GM12878 (cell line): Measurements from ENCODE around the gene CAMTA1. TPM values are rescaled to one million over a fixed set of nuclear protein-coding genes. Genes with fewer than 3 reads are reported as not detected.

Experiments
- ATAC-seq: fragments of 200-7000 bp; cut with Tn5 transposase; 3 replicates; pipeline ENCODE4 v1.9.1; 2020; ENCODE audit warnings: mild to moderate bottlenecking, moderate library complexity
- BruUV-seq: library from RNA; stranded (reverse); fragments of 400-500 nt; replicated peaks from 2 replicates; lab custom pipeline; 2021; lab: Mats Ljungman, UMichigan
- CTCF ChIA-PET: fragments of 300-600 bp; sonication (Branson Sonifier 250); formaldehyde crosslinking; extraction: SDS; loops from one replicate; lab custom pipeline; 2021; ENCODE audit warnings: inconsistent platforms; lab: Yijun Ruan, JAX
- POLR2A ChIA-PET: fragments of 350-600 bp; formaldehyde crosslinking; extraction: SDS; loops from one replicate; lab custom pipeline; 2021; ENCODE audit warnings: inconsistent platforms; lab: Charles Lee
- RAD21 ChIA-PET: fragments of 300-600 bp; sonication (Branson Sonifier 250); formaldehyde crosslinking; loops from one replicate; lab custom pipeline; 2023; ENCODE audit warnings: antibody characterized with exemption; ENCODE audit not compliant: unreplicated experiment; lab: Charles Lee
- SMC1A ChIA-PET: fragments of 300-600 bp; sonication (Branson Sonifier 250); formaldehyde crosslinking; loops from one replicate; lab custom pipeline; 2023; ENCODE audit not compliant: unreplicated experiment, uncharacterized antibody; lab: Charles Lee
- DNase-seq: peaks from one replicate; pipeline ENCODE4 v3.0.0-alpha.2; 2011; ENCODE audit warnings: low read depth, low spot score
- FAIRE-seq: peaks from 3 replicates; lab custom pipeline; 2011; peaks lifted over from hg19 to GRCh38; lab: Jason Lieb, UNC
- H2AFZ ChIP-seq: 2 replicates; pipeline ENCODE4 v1.6.0; 2011; ENCODE audit warnings: low read depth, low read length, control low read depth; ENCODE audit not compliant: control insufficient read depth
- H3K27ac ChIP-seq: 2 replicates; pipeline ENCODE4 v1.5.1; 2011; ENCODE audit warnings: control low read depth; ENCODE audit not compliant: control insufficient read depth, insufficient read depth
- H3K27me3 ChIP-seq, 2 experiments: replicated peaks in 1 of 2; 2 replicates each; pipeline versions ENCODE4 v1.6.0 to v1.6.1; 2011; ENCODE audit warnings: low read length in 1 of 2; ENCODE audit not compliant: control insufficient read depth in 2 of 2, insufficient read depth in 2 of 2
- H3K36me3 ChIP-seq, 2 experiments: 2 replicates each; pipeline ENCODE4 v1.5.1; 2011; ENCODE audit warnings: low read length in 1 of 2; ENCODE audit not compliant: control insufficient read depth in 2 of 2, insufficient read depth in 2 of 2
- H3K4me1 ChIP-seq: 2 replicates; pipeline ENCODE4 v1.6.1; 2011; ENCODE audit warnings: mild to moderate bottlenecking, low read length, moderate library complexity, mixed read lengths; ENCODE audit not compliant: control insufficient read depth, insufficient read depth
- H3K4me2 ChIP-seq: 2 replicates; pipeline ENCODE4 v1.6.0; 2011; ENCODE audit warnings: control low read depth; ENCODE audit not compliant: control insufficient read depth, insufficient read depth
- H3K4me3 ChIP-seq: fragments of 200-600 bp; sonication (generic); 2 replicates; pipeline ENCODE4 v1.5.1; 2016
- H3K79me2 ChIP-seq: 2 replicates; pipeline ENCODE4 v1.6.0; 2011; ENCODE audit warnings: low read length; ENCODE audit not compliant: control insufficient read depth, insufficient read depth
- H3K9ac ChIP-seq: 2 replicates; pipeline ENCODE4 v1.8.0; 2011; ENCODE audit warnings: low read length, control low read depth, mixed read lengths; ENCODE audit not compliant: control insufficient read depth, insufficient read depth
- H3K9me3 ChIP-seq: replicated peaks from 3 replicates; pipeline ENCODE4 v1.5.1; 2011; ENCODE audit warnings: mild to moderate bottlenecking, low read length; ENCODE audit not compliant: control insufficient read depth, insufficient read depth
- H4K20me1 ChIP-seq: 2 replicates; pipeline ENCODE4 v1.6.0; 2011; ENCODE audit not compliant: control insufficient read depth, insufficient read depth
- ATF7 ChIP-seq: fragments of 450-650 bp; IDR thresholded peaks from 2 replicates; pipeline ENCODE4 v1.6.1; 2016; ENCODE audit warnings: low read depth, mild to moderate bottlenecking
- CREM ChIP-seq: IDR thresholded peaks from 2 replicates; pipeline ENCODE4 v1.6.1; 2014; ENCODE audit warnings: antibody characterized with exemption, low read depth
- HCFC1 ChIP-seq: fragments of 150-350 bp; IDR thresholded peaks from 2 replicates; pipeline ENCODE4 v1.6.1; 2014; ENCODE audit warnings: low read length
- MEF2B ChIP-seq: fragments of 450-650 bp; IDR thresholded peaks from 2 replicates; pipeline ENCODE4 v1.6.1; 2018; ENCODE audit warnings: mild to moderate bottlenecking, moderate library complexity; ENCODE audit not compliant: partially characterized antibody, poor library complexity, severe bottlenecking
- MTA3 ChIP-seq: IDR thresholded peaks from 2 replicates; pipeline ENCODE4 v1.6.1; 2012; ENCODE audit warnings: low read length, inconsistent platforms, borderline replicate concordance
- PAX5 ChIP-seq: IDR thresholded peaks from 2 replicates; pipeline ENCODE4 v1.6.1; 2011; ENCODE audit warnings: low read depth, low read length, borderline replicate concordance
- POU2F2 ChIP-seq: IDR thresholded peaks from 3 replicates; pipeline ENCODE4 v1.6.1; 2011; ENCODE audit warnings: low read depth, mild to moderate bottlenecking, low read length, borderline replicate concordance
- RAD21 ChIP-seq: IDR thresholded peaks from 2 replicates; pipeline ENCODE4 v1.6.1; 2011; ENCODE audit warnings: mild to moderate bottlenecking, low read depth, low read length, moderate library complexity; ENCODE audit not compliant: insufficient read depth
- SPI1 ChIP-seq: IDR thresholded peaks from 2 replicates; pipeline ENCODE4 v1.6.1; 2011; ENCODE audit warnings: low read depth, mild to moderate bottlenecking, low read length, moderate library complexity, borderline replicate concordance; ENCODE audit not compliant: insufficient read depth
- YY1 ChIP-seq: IDR thresholded peaks from 2 replicates; pipeline ENCODE4 v1.6.1; 2011; ENCODE audit warnings: low read depth, mild to moderate bottlenecking, low read length
- WGBS: methylation state at CpG from one replicate; pipeline ENCODE4 v1.1.6; 2016; ENCODE audit warnings: low lambda C conversion rate; ENCODE audit not compliant: insufficient replicate concordance, insufficient coverage; ENCODE audit errors: missing lambda C conversion rate; 5-methylcytosine and 5-hydroxymethylcytosine counted together
- in situ Hi-C: fragments of 300-500 bp; cut with MboI; formaldehyde crosslinking; loops from 9 replicates; pipeline ENCODE4 v1.14.3; 2018; ENCODE audit warnings: mixed read lengths
- intact Hi-C: fragments of 100-400 bp; cut with micrococcal nuclease; formaldehyde crosslinking; loops from one replicate; pipeline ENCODE4 v1.14.2; 2022; ENCODE audit not compliant: unreplicated experiment
- polyA plus RNA-seq, 11 experiments: library from polyadenylated mRNA; depleted of rRNA in 4 of 11; unstranded in 6 of 11; stranded (reverse) in 5 of 11; fragments of >200 nt; fragmentation: Nextera tagmentation in 4 of 11; fragmentation: Illumina TruSeq in 1 of 11; extraction: Ambion mirVana in 4 of 11; extraction: Trizol in 1 of 11; gene quantifications; 1 replicate in 1 of 11; 2 replicates in 10 of 11; pipeline versions ENCODE4 v1.2.1 to v1.2.3, GENCODE V29; 2011 to 2016; ENCODE audit warnings: inconsistent platforms in 2 of 11, missing spikeins in 2 of 11, low read depth in 1 of 11
- total RNA-seq, 4 experiments: library from RNA; depleted of rRNA in 3 of 4; stranded (reverse); fragments of >200 nt in 3 of 4; fragmentation: Illumina TruSeq in 1 of 4; extraction: Trizol in 1 of 4; gene quantifications; 2 replicates each; pipeline versions ENCODE4 v1.2.1 to v1.2.3, GENCODE V29; 2013 to 2021
- TF ChIP-seq, protein P1 (sequence below): fragments of 450-650 bp; IDR thresholded peaks from 2 replicates; pipeline ENCODE4 v1.6.1; 2016; ENCODE audit warnings: mild to moderate bottlenecking, moderate library complexity, borderline replicate concordance
- TF ChIP-seq, protein P2 (sequence below): IDR thresholded peaks from 2 replicates; pipeline ENCODE4 v1.6.1; 2011; ENCODE audit warnings: mild to moderate bottlenecking, low read depth, low read length, moderate library complexity; ENCODE audit not compliant: insufficient replicate concordance

The CAMTA1 gene
- total and polyA plus RNA-seq, 10 of the 15 experiments (the other 5 are each of a cell fraction or from before 2014, with no cell fraction given): 37.7 to 148 (median 76.4) TPM

DNA sequence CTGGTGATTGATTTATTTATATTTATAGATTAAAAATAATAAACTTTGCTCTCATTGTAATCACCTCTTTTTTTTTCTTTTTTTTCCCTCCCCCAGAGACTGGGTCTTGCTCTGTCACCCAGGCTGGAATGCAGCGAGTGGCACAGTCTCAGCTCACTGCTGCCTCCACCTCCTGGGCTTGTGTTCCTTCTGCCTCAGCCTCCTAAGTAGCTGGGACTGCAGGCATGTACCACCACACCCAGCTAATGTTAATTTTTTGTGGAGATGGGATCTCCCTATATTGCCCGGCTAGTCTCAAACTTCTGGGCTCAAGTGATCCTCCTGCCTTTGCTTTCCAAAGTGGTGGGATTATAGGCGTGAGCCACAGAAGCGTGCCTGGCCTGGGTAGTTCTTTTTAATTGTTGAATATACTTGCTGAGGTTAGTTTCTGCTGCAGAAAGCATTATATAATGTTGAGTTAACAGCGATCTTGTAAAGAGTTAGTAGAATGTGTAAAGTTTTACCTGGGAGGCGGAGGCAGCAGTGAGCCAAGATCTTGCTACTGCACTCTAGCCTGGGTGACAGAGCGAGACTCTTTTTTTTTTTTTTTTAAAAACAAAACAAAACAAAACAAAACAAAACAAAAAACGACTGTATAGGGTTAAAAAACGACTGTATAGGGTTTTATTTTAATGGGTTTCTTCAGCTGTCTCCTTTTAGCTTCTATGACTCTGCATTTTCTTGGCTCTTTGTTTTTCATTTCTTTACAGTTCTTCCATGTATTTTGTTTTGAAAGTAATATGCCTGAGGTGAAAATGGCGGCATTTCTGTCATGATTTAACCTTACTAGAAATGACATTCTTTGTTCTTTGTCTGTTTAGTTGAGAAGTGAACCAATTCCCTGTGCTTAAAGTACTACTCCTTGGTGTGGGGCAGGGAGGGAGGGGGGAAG is 82.7 kb downstream of the CAMTA1 start (continued):
- no peak for TF ChIP-seq PAX5
- no peak for TF ChIP-seq MTA3
- TF ChIP-seq RAD21: no peak

DNA sequence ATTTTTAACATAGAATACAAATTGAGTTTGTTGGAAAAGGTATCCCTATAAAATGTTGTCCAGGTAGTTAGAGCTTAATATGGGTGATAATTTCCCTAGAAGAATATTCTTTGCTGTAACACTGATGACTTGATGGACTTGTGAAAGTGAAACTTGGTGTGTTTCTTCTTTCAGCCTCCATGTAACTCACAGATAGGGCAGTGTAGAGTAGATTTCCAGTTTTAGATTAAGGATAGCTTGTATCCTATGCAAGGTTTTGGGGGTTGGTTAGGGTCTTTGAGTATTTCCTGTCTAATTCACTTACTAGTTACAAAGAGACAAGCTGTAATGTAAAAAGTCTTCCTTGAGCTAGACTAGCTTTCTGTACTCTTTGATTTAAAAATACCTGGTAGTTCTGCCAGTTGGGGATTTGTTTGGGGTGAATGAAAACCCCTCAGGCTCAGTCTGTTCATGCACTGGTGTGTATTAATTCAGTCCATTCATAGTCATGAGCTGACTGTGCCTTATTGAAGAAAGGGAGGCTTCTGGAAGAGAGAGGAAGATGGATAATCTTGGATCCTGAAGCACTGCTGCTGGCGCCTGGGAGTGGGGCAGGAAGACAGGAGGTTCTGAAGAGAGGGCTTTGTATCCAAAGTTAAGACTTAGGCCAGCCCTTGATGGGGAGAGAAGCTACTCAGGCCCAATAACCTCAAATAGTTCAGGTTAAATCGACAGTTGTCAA is 83.6 kb downstream of the CAMTA1 start:
- Histone ChIP-seq H3K79me2 (peaks cover 2% of the 10 kb centered on the region), H4K20me1 (no peaks in the 10 kb centered on the region), H3K36me3 (peaks cover 0 to 3% of the 10 kb centered on the region in 2 experiments; a peak in 2 of 4 replicates), H2AFZ (no peak overlapping the region), H3K27ac (peak overlapping the region; percentile 9; the same call in 1 of the 2 replicates), H3K9ac (no peak overlapping the region), H3K4me2 (peak overlapping the region; percentile 34; the same call in 1 of the 2 replicates), H3K4me3 (no peak overlapping the region; the same call in 1 of the 2 replicates), H3K27me3 (no peaks in the 10 kb centered on the region), H3K4me1 (peaks cover 16% of the 10 kb centered on the region), H3K9me3 (no peaks in the 10 kb centered on the region)
- intact Hi-C loops: no loop called here
- ATAC-seq (peak; percentile 93), DNase-seq (no peak), FAIRE-seq (no peak)
- POLR2A ChIA-PET: interaction anchor here (0.9 kb wide), 1 partner anchor 48 kb away, joined by 3 read pairs; no protein-coding TSS in a partner anchor
- RAD21 ChIA-PET: interaction anchor here (0.7 to 1.9 kb wide), 4 partner anchors 20 to 77 kb away, joined by 3 to 8 read pairs (median 4); no protein-coding TSS in a partner anchor
- SMC1A ChIA-PET: interaction anchor here (0.7 to 7.4 kb wide), 10 partner anchors 13 to 56 kb away, joined by 3 to 68 read pairs (median 3); no protein-coding TSS in a partner anchor
- CTCF ChIA-PET: interaction anchor here (0.6 to 9.2 kb wide), 9 partner anchors 9 to 1868 kb away, joined by 3 to 52 read pairs (median 4); partner anchors contain the start of gene DNAJC11
- BruUV-seq: no TSS peak
- 100% methylated on average over 2 of the region's 2 CpGs for WGBS
- in situ Hi-C loops: no loop called here
- TF ChIP-seq YY1 (no peak), POU2F2 (no peak), MEF2B (no peak), SPI1 (no peak), CREM (no peak), HCFC1 (no peak), ATF7 (no peak)
- TF ChIP-seq, protein P1, sequence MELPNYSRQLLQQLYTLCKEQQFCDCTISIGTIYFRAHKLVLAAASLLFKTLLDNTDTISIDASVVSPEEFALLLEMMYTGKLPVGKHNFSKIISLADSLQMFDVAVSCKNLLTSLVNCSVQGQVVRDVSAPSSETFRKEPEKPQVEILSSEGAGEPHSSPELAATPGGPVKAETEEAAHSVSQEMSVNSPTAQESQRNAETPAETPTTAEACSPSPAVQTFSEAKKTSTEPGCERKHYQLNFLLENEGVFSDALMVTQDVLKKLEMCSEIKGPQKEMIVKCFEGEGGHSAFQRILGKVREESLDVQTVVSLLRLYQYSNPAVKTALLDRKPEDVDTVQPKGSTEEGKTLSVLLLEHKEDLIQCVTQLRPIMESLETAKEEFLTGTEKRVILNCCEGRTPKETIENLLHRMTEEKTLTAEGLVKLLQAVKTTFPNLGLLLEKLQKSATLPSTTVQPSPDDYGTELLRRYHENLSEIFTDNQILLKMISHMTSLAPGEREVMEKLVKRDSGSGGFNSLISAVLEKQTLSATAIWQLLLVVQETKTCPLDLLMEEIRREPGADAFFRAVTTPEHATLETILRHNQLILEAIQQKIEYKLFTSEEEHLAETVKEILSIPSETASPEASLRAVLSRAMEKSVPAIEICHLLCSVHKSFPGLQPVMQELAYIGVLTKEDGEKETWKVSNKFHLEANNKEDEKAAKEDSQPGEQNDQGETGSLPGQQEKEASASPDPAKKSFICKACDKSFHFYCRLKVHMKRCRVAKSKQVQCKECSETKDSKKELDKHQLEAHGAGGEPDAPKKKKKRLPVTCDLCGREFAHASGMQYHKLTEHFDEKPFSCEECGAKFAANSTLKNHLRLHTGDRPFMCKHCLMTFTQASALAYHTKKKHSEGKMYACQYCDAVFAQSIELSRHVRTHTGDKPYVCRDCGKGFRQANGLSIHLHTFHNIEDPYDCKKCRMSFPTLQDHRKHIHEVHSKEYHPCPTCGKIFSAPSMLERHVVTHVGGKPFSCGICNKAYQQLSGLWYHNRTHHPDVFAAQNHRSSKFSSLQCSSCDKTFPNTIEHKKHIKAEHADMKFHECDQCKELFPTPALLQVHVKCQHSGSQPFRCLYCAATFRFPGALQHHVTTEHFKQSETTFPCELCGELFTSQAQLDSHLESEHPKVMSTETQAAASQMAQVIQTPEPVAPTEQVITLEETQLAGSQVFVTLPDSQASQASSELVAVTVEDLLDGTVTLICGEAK: no peak
- TF ChIP-seq, protein P2, sequence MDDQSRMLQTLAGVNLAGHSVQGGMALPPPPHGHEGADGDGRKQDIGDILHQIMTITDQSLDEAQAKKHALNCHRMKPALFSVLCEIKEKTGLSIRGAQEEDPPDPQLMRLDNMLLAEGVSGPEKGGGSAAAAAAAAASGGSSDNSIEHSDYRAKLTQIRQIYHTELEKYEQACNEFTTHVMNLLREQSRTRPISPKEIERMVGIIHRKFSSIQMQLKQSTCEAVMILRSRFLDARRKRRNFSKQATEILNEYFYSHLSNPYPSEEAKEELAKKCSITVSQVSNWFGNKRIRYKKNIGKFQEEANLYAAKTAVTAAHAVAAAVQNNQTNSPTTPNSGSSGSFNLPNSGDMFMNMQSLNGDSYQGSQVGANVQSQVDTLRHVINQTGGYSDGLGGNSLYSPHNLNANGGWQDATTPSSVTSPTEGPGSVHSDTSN: no peak
